Activated B cell treated with CpG ODN at 0.5 μM for 24 hours (primary cell): ENCODE results near the gene LSM2. TPM values are rescaled to one million over a fixed set of nuclear protein-coding genes. Genes with fewer than 3 reads are reported as not detected.
A peak's percentile ranks its signal among the peaks of the same experiment; 100 is the strongest.

Experiments
- ATAC-seq: fragments of 200-7000 bp; cut with Tn5 transposase; one replicate; pipeline ENCODE4 v1.10.0; 2021; ENCODE audit warnings: low read depth, mild to moderate bottlenecking, moderate library complexity
- CTCF ChIA-PET: fragments of 350-600 bp; sonication (Branson Sonifier 250); formaldehyde crosslinking; loops from one replicate; lab custom pipeline; 2021; ENCODE audit warnings: antibody characterized with exemption; lab: Charles Lee
- POLR2A ChIA-PET: fragments of 350-600 bp; sonication (Branson Sonifier 250); formaldehyde crosslinking; loops from one replicate; lab custom pipeline; 2021; ENCODE audit warnings: antibody characterized with exemption; lab: Charles Lee
- DNase-seq: peaks from one replicate; pipeline ENCODE4 v3.0.0; 2022
- H3K27ac Mint-ChIP-seq: one replicate; pipeline ENCODE4 v1.8.0; 2020; ENCODE audit warnings: mixed read lengths
- H3K27me3 Mint-ChIP-seq: one replicate; pipeline ENCODE4 v1.8.0; 2021; ENCODE audit warnings: mixed read lengths
- H3K36me3 Mint-ChIP-seq: one replicate; pipeline ENCODE4 v1.8.0; 2021; ENCODE audit warnings: low read depth, mixed read lengths
- H3K4me1 Mint-ChIP-seq: one replicate; pipeline ENCODE4 v1.8.0; 2021; ENCODE audit warnings: mixed read lengths
- H3K4me3 Mint-ChIP-seq: one replicate; pipeline ENCODE4 v1.8.0; 2020; ENCODE audit warnings: mild to moderate bottlenecking, mixed read lengths
- H3K9me3 Mint-ChIP-seq: one replicate; pipeline ENCODE4 v1.8.0; 2020; ENCODE audit warnings: mixed read lengths
- CTCF ChIP-seq: fragments of 200-600 bp; IDR thresholded peaks from one replicate; pipeline ENCODE4 v1.8.0; 2022; ENCODE audit warnings: antibody characterized with exemption, mild to moderate bottlenecking
- intact Hi-C: fragments of 100-400 bp; cut with micrococcal nuclease; formaldehyde crosslinking; loops from one replicate; pipeline ENCODE4 v1.15.1; 2024
- total RNA-seq: library from RNA; stranded (reverse); gene quantifications from 2 replicates; pipeline ENCODE4 v1.2.3, GENCODE V29; 2022

The LSM2 gene
- total RNA-seq, 1 donor from 2014 or later, result 61.8 TPM

GRCh38 chr6:31775633-31776484 lies 30.9 kb downstream of the LSM2 start:
- ChIA-PET POLR2A (interaction anchor here (0.8 to 1.6 kb wide), 3 partner anchors 15 to 38 kb away, joined by 3 to 4 read pairs (median 3); partner anchors contain the start of gene LSM2), CTCF (interaction anchor here (0.7 kb wide), 1 partner anchor 15 kb away, joined by 3 read pairs; no protein-coding TSS in a partner anchor)
- no peak for TF ChIP-seq CTCF
- DNase-seq (no peak), ATAC-seq (no peak)
- Mint-ChIP-seq H3K4me1 (peaks cover 34% of the 10 kb centered on the region), H3K9me3 (no peaks in the 10 kb centered on the region), H3K27ac (peak overlapping the region; percentile 72), H3K36me3 (peaks cover 26% of the 10 kb centered on the region), H3K27me3 (no peaks in the 10 kb centered on the region), H3K4me3 (peak overlapping the region; percentile 50)
- intact Hi-C loops, result no loop called here

GRCh38 chr6:31775184-31775583 lies 31.6 kb downstream of the LSM2 start:
- intact Hi-C loops, result no loop called here
- POLR2A ChIA-PET, result interaction anchor here (0.6 to 0.9 kb wide), 3 partner anchors 16 to 72 kb away, joined by 3 read pairs; partner anchors contain the start of genes ABHD16A and LSM2
- DNase-seq, result no peak
- no peak for ATAC-seq
- no peaks in the 10 kb centered on the region for H3K9me3 Mint-ChIP-seq
- H3K4me3 Mint-ChIP-seq, result no peak overlapping the region
- peaks cover 34% of the 10 kb centered on the region for H3K4me1 Mint-ChIP-seq
- CTCF ChIA-PET, result interaction anchor here (0.7 kb wide), 1 partner anchor 16 kb away, joined by 3 read pairs; no protein-coding TSS in a partner anchor
- TF ChIP-seq CTCF, result no peak
- H3K27ac Mint-ChIP-seq, result no peak overlapping the region
- no peaks in the 10 kb centered on the region for H3K27me3 Mint-ChIP-seq
- H3K36me3 Mint-ChIP-seq, result peaks cover 20% of the 10 kb centered on the region

GRCh38 chr6:31771992-31772358 lies 34.8 kb downstream of the LSM2 start:
- no peak overlapping the region for H3K27ac Mint-ChIP-seq
- H3K27me3 Mint-ChIP-seq, result no peaks in the 10 kb centered on the region
- POLR2A ChIA-PET, result interaction anchor here (0.6 to 0.7 kb wide), 3 partner anchors 12 to 1500 kb away, joined by 4 to 9 read pairs (median 4); partner anchors contain the start of gene RPS18
- no peaks in the 10 kb centered on the region for H3K9me3 Mint-ChIP-seq
- ATAC-seq, result no peak
- no peak for DNase-seq
- TF ChIP-seq CTCF, result no peak
- peaks cover under 1% of the 10 kb centered on the region for H3K36me3 Mint-ChIP-seq
- CTCF ChIA-PET, result interaction anchor here (1.3 kb wide), 1 partner anchor 43 kb away, joined by 3 read pairs; the partner anchor contains the start of gene DDAH2
- peaks cover 32% of the 10 kb centered on the region for H3K4me1 Mint-ChIP-seq
- H3K4me3 Mint-ChIP-seq, result no peak overlapping the region
- intact Hi-C loops, result no loop called here

GRCh38 chr6:31770860-31771259 lies 35.9 kb downstream of the LSM2 start:
- no peak overlapping the region for H3K4me3 Mint-ChIP-seq
- intact Hi-C loops, result loop anchor here (1.0 kb wide), 2 partner anchors 59 to 91 kb away; no protein-coding TSS in a partner anchor
- POLR2A ChIA-PET, result interaction anchor here (0.6 to 2.0 kb wide), 7 partner anchors 25 to 110 kb away, joined by 3 to 14 read pairs (median 5); partner anchors contain the start of genes MSH5 and VARS1

More at GRCh38 chr6:31770860-31771259, 35.9 kb downstream of the LSM2 start:
- Mint-ChIP-seq H3K27ac (no peak overlapping the region), H3K36me3 (no peaks in the 10 kb centered on the region), H3K9me3 (no peaks in the 10 kb centered on the region), H3K27me3 (no peaks in the 10 kb centered on the region), H3K4me1 (peaks cover 22% of the 10 kb centered on the region)
- TF ChIP-seq CTCF, result no peak
- DNase-seq, result no peak
- CTCF ChIA-PET, result interaction anchor here (0.7 to 2.7 kb wide), 5 partner anchors 21 to 90 kb away, joined by 3 to 49 read pairs (median 9); partner anchors contain the start of genes DDAH2, LY6G5C and MSH5
- ATAC-seq, result no peak
